IMR-90 (cell line): ENCODE results near the gene GAL3ST2. TPM values are rescaled to one million over a fixed set of nuclear protein-coding genes. Genes with fewer than 3 reads are reported as not detected.

Experiments
- ATAC-seq: fragments of 200-7000 bp; cut with Tn5 transposase; 2 replicates; pipeline ENCODE4 v1.9.1; 2020; ENCODE audit warnings: low read depth, mild to moderate bottlenecking, moderate library complexity
- BruUV-seq: library from RNA; stranded (reverse); fragments of 400-500 nt; replicated peaks from 2 replicates; lab custom pipeline; 2021; lab: Mats Ljungman, UMichigan
- CTCF ChIA-PET: fragments of 300-600 bp; formaldehyde crosslinking; extraction: SDS; loops from one replicate; lab custom pipeline; 2021; ENCODE audit warnings: antibody characterized with exemption; lab: Yijun Ruan, JAX
- POLR2A ChIA-PET: fragments of 300-600 bp; sonication (Branson Sonifier 250); formaldehyde crosslinking; loops from one replicate; lab custom pipeline; 2022; ENCODE audit warnings: antibody characterized with exemption; ENCODE audit not compliant: unreplicated experiment; lab: Charles Lee
- DNase-seq: peaks from one replicate; pipeline ENCODE4 v3.0.0; 2013
- H2AFZ ChIP-seq: replicated peaks from 2 replicates; pipeline ENCODE3; 2013; ENCODE audit warnings: low read length, mild to moderate bottlenecking; ENCODE audit not compliant: poor library complexity
- H2AK5ac ChIP-seq: 2 replicates; pipeline ENCODE4 v1.6.1; 2013; ENCODE audit warnings: low read depth, low read length, inconsistent platforms
- H2AK9ac ChIP-seq: replicated peaks from 2 replicates; pipeline ENCODE3; 2013; ENCODE audit warnings: mild to moderate bottlenecking, low read depth, low read length, moderate library complexity; ENCODE audit not compliant: poor library complexity
- H2BK120ac ChIP-seq: 2 replicates; pipeline ENCODE4 v1.6.1; 2013; ENCODE audit warnings: low read depth, low read length, inconsistent platforms
- H2BK15ac ChIP-seq: 3 replicates; pipeline ENCODE4 v1.6.1; 2013; ENCODE audit warnings: low read depth, low read length, inconsistent platforms
- H2BK20ac ChIP-seq: 2 replicates; pipeline ENCODE4 v1.6.1; 2013; ENCODE audit warnings: low read depth, mild to moderate bottlenecking, inconsistent platforms, low read length, moderate library complexity
- H2BK5ac ChIP-seq: 2 replicates; pipeline ENCODE4 v1.6.1; 2013; ENCODE audit warnings: mild to moderate bottlenecking, low read depth, low read length, inconsistent platforms; ENCODE audit not compliant: poor library complexity, severe bottlenecking
- H3K14ac ChIP-seq: replicated peaks from 2 replicates; pipeline ENCODE4 v1.6.1; 2013; ENCODE audit warnings: low read depth, low read length, inconsistent platforms
- H3K18ac ChIP-seq: 2 replicates; pipeline ENCODE4 v1.6.1; 2013; ENCODE audit warnings: low read depth, low read length, control low read depth
- H3K23ac ChIP-seq: 2 replicates; pipeline ENCODE4 v1.6.1; 2013; ENCODE audit warnings: low read depth, low read length, inconsistent platforms
- H3K27ac ChIP-seq: 2 replicates; pipeline ENCODE4 v1.5.1; 2013; ENCODE audit warnings: mild to moderate bottlenecking, control low read depth, low read length; ENCODE audit not compliant: insufficient read depth
- H3K27me3 ChIP-seq: 2 replicates; pipeline ENCODE4 v1.6.1; 2013; ENCODE audit warnings: low read length; ENCODE audit not compliant: control insufficient read depth, insufficient read depth
- H3K36me3 ChIP-seq: 2 replicates; pipeline ENCODE4 v1.6.1; 2013; ENCODE audit warnings: low read length, mixed read lengths; ENCODE audit not compliant: control insufficient read depth, insufficient read depth
- H3K4ac ChIP-seq: 2 replicates; pipeline ENCODE4 v1.6.1; 2013; ENCODE audit warnings: low read depth, low read length, inconsistent platforms
- H3K4me1 ChIP-seq: 2 replicates; pipeline ENCODE4 v1.6.1; 2013; ENCODE audit warnings: low read length, mixed read lengths; ENCODE audit not compliant: control insufficient read depth, insufficient read depth
- H3K4me2 ChIP-seq: 2 replicates; pipeline ENCODE4 v1.6.1; 2013; ENCODE audit warnings: low read depth, mild to moderate bottlenecking, control low read depth, low read length, moderate library complexity
- H3K4me3 ChIP-seq: 2 replicates; pipeline ENCODE4 v1.5.1; 2013; ENCODE audit warnings: low read depth, mild to moderate bottlenecking, control low read depth, low read length, moderate library complexity; ENCODE audit not compliant: insufficient read depth
- H3K56ac ChIP-seq: 2 replicates; pipeline ENCODE4 v1.6.1; 2013; ENCODE audit warnings: low read length, inconsistent platforms; ENCODE audit not compliant: insufficient read depth; ENCODE audit errors: extremely low read depth
- H3K79me1 ChIP-seq, 2 experiments: 2 replicates each; pipeline ENCODE4 v1.6.1; 2013; ENCODE audit warnings: low read length in 2 of 2, inconsistent platforms in 1 of 2, low read depth in 1 of 2
- H3K9ac ChIP-seq: 2 replicates; pipeline ENCODE4 v1.6.1; 2013; ENCODE audit warnings: low read depth, low read length, control low read depth
- H3K9me1 ChIP-seq: 2 replicates; pipeline ENCODE4 v1.6.1; 2013; ENCODE audit warnings: low read length, inconsistent platforms; ENCODE audit not compliant: insufficient read depth
- H3K9me3 ChIP-seq: 2 replicates; pipeline ENCODE4 v1.6.1; 2013; ENCODE audit warnings: low read length; ENCODE audit not compliant: control insufficient read depth, insufficient read depth
- H4K20me1 ChIP-seq: 2 replicates; pipeline ENCODE4 v1.6.1; 2013; ENCODE audit warnings: low read length, inconsistent platforms; ENCODE audit not compliant: insufficient read depth
- H4K5ac ChIP-seq: 2 replicates; pipeline ENCODE4 v1.6.1; 2013; ENCODE audit warnings: mild to moderate bottlenecking, low read depth, low read length, control low read depth
- H4K8ac ChIP-seq, 2 experiments: 2 replicates each; pipeline ENCODE4 v1.6.1; 2013; ENCODE audit warnings: low read depth in 2 of 2, low read length in 2 of 2, control low read depth in 1 of 2, inconsistent platforms in 1 of 2
- H4K91ac ChIP-seq: 2 replicates; pipeline ENCODE4 v1.6.1; 2013; ENCODE audit warnings: low read depth, low read length, inconsistent platforms; ENCODE audit not compliant: insufficient read depth
- CHD1 ChIP-seq: IDR thresholded peaks from 2 replicates; pipeline ENCODE4 v1.6.1; 2012; ENCODE audit warnings: low read depth, low read length, improper control_type of control experiment
- CTCF ChIP-seq: conservative IDR thresholded peaks from 2 replicates; pipeline ENCODE4 v1.5.1; 2012; ENCODE audit warnings: mild to moderate bottlenecking, low read depth, low read length, improper control_type of control experiment
- MAFK ChIP-seq: IDR thresholded peaks from 2 replicates; pipeline ENCODE4 v1.6.1; 2012; ENCODE audit warnings: low read depth, low read length, improper control_type of control experiment
- NFE2L2 ChIP-seq: fragments of 150-350 bp; IDR thresholded peaks from 2 replicates; pipeline ENCODE4 v1.6.1; 2016; ENCODE audit warnings: low read depth, mild to moderate bottlenecking, low read length
- RCOR1 ChIP-seq: IDR thresholded peaks from 2 replicates; pipeline ENCODE4 v1.6.1; 2012; ENCODE audit warnings: mild to moderate bottlenecking, low read length, improper control_type of control experiment; ENCODE audit not compliant: insufficient replicate concordance
- RFX5 ChIP-seq: IDR thresholded peaks from 2 replicates; pipeline ENCODE4 v1.8.0; 2012; ENCODE audit warnings: low read depth, mild to moderate bottlenecking, low read length, moderate library complexity
- WGBS, 2 experiments: methylation state at CpG; one replicate each; pipeline versions ENCODE4 v1.1.5 to v1.1.7; 2013; ENCODE audit warnings: missing lambda C conversion rate in 2 of 2; ENCODE audit not compliant: insufficient read length in 1 of 2; ENCODE audit errors: extremely low coverage in 2 of 2; 5-methylcytosine and 5-hydroxymethylcytosine counted together
- dilution Hi-C: fragments of 300-500 bp; cut with HindIII; formaldehyde crosslinking; loops from one replicate; pipeline ENCODE4 v1.14.3; 2018; ENCODE audit warnings: low sequenced_read_pairs; ENCODE audit not compliant: unreplicated experiment
- in situ Hi-C: fragments of 300-500 bp; cut with MboI; formaldehyde crosslinking; loops from 3 replicates; pipeline ENCODE4 v1.14.3; 2019; ENCODE audit warnings: low sequenced_read_pairs, inconsistent platforms, mixed read lengths
- intact Hi-C: fragments of 100-400 bp; cut with micrococcal nuclease; formaldehyde crosslinking; loops from 2 replicates; pipeline ENCODE4 v1.10.0; 2022
- polyA plus RNA-seq, 3 experiments: library from polyadenylated mRNA; depleted of rRNA; stranded (reverse); fragments of >200 nt; gene quantifications; 2 replicates each; pipeline ENCODE4 v1.2.3, GENCODE V29; 2012; ENCODE audit warnings: low replicate concordance in 1 of 3
- total RNA-seq: library from RNA; depleted of rRNA; stranded (reverse); fragments of >200 nt; gene quantifications from 2 replicates; pipeline ENCODE4 v1.2.3, GENCODE V29; 2012

The GAL3ST2 gene
- total and polyA plus RNA-seq, 2 of the 4 experiments (the other 2 are of a cell fraction): 0.07 TPM; not detected in 1

GRCh38 chr2:241745276-241745675, 31.3 kb upstream of the GAL3ST2 start (continued):
- TF ChIP-seq CTCF (no peak), CHD1 (no peak), RCOR1 (no peak)

- in situ Hi-C loops (no loop called here), intact Hi-C loops (no loop called here), dilution Hi-C loops (no loop called here)
- H4K8ac ChIP-seq: no peak overlapping the region
- ChIA-PET CTCF (no interaction called here), POLR2A (no interaction called here)
- H3K27ac ChIP-seq: no peak overlapping the region
- H3K9me1 ChIP-seq: peaks cover 2% of the 10 kb centered on the region; the same call in 1 of the 2 replicates
- H3K4ac ChIP-seq: no peak overlapping the region
- no peak overlapping the region for H3K56ac ChIP-seq
- ATAC-seq: no peak
- no peak for DNase-seq
- H3K4me3 ChIP-seq: no peak overlapping the region
- 0 out of 2 replicates have a peak, but pooled peaks cover 2% of the 10 kb centered on the region for H3K9me3 ChIP-seq
- no peak overlapping the region for H2BK5ac ChIP-seq
- H3K27me3 ChIP-seq: no peaks in the 10 kb centered on the region
- no peak overlapping the region for H2AFZ ChIP-seq
- no peak overlapping the region for H3K18ac ChIP-seq
- H4K91ac ChIP-seq: no peak overlapping the region
- H2BK20ac ChIP-seq: no peak overlapping the region
- no peak overlapping the region for H2BK15ac ChIP-seq
- TF ChIP-seq NFE2L2 (no peak), RFX5 (no peak), RCOR1 (no peak), CTCF (no peak), MAFK (no peak)
- no peak overlapping the region for H2BK120ac ChIP-seq
- H3K14ac ChIP-seq: no peak overlapping the region
- no peak overlapping the region for H4K5ac ChIP-seq
- no peaks in the 10 kb centered on the region for H3K4me1 ChIP-seq
- WGBS, 2 experiments: no CpG with 5 or more reads among the region's 4 CpGs
- no peak overlapping the region for H3K23ac ChIP-seq
- H2AK5ac ChIP-seq: no peak overlapping the region
- peaks cover 2% of the 10 kb centered on the region for H4K20me1 ChIP-seq
- H2AK9ac ChIP-seq: no peak overlapping the region
- peaks cover 46% of the 10 kb centered on the region for H3K36me3 ChIP-seq
- peaks cover 0 to 2% of the 10 kb centered on the region in 2 experiments; a peak in 1 of 4 replicates for H3K79me1 ChIP-seq
- H3K4me2 ChIP-seq: no peak overlapping the region
- BruUV-seq: no TSS peak
- no peak overlapping the region for H3K9ac ChIP-seq
These were observed 30.5 kb upstream of the GAL3ST2 start for GRCh38 chr2:241746084-241746483.
